Stimulated activated CD8-positive, alpha-beta memory T cell treated with anti-CD3 and anti-CD28 coated beads, Interleukin-4, amount 100 ng/mL, for 24 hours (primary cell): ENCODE measurements around the gene WDR76.

Experiments used
- DNase-seq: peaks from one replicate; pipeline ENCODE4 v3.0.0-alpha.2; 2020; ENCODE audit warnings: low read depth

WDR76 gene

DNA sequence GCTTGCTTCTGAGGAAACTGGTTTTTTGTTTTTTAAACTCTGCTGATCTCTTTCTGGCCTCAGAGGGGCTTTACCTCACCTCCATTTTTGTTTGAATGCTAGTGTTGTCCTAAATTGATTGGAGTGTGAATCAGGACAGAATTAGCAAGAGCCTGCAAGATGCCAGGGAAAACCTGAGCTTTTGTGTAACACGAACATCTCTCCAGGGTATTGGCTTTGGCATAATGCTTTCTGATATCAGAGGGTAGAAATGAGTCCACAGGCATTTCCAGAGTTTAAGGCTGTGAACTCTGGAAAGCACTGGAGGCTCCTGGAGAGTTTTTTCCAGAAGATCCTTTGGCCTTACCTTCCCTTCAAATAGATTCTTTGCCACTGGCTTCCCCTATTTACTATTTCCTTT lies 87.1 kb downstream of the WDR76 start:
- no peak for DNase-seq

- DNase-seq = no peak
Observed at GRCh38 chr15:43915631-43916325, 89.0 kb downstream of the WDR76 start.

DNA sequence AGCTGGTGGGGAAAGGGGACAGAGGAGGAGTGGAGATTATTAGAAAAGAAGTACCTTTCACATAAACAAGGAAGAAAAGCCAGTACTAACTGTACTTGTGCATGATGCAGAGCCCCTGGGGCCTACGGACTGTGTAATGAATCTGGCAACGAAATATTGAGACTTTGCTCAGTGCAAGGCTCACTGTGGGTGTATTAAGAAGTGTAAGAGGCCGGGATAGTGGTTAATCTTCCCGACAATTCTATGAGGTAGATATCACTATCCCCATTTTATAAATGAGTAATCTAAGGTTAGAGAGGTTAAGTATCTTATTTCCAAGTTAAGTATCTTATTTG lies 89.5 kb downstream of the WDR76 start:
- no peak for DNase-seq
